Measurements from ENCODE around the gene ADGRB2.

- TF ChIP-seq CTCF (IDR thresholded peaks at IDR 0.05) (no peak), POLR2AphosphoS5 (IDR thresholded peaks at IDR 0.05) (no peak)
Measured at GRCh38 chr1:31755850-31756492, 8.2 kb downstream of the ADGRB2 start.
